MM.1S (cell line): ENCODE measurements around the gene DGKI.

Source experiments
- DNase-seq: peaks from one replicate; pipeline ENCODE4 v3.0.0-alpha.2; 2015
- H2AFZ ChIP-seq: fragments of 300-600 bp; sonication (generic); 2 replicates; pipeline ENCODE4 v1.6.0; 2016; ENCODE audit warnings: antibody characterized with exemption, low read length
- H3F3A ChIP-seq: fragments of 300-600 bp; sonication (generic); 2 replicates; pipeline ENCODE4 v1.6.1; 2016; ENCODE audit warnings: mild to moderate bottlenecking, antibody characterized with exemption, low read length, moderate library complexity, mixed read lengths; ENCODE audit not compliant: insufficient read depth
- H3K27ac ChIP-seq: fragments of 300-600 bp; sonication (generic); 2 replicates; pipeline ENCODE4 v1.5.1; 2016; ENCODE audit warnings: mild to moderate bottlenecking, low read length
- H3K27me3 ChIP-seq: fragments of 300-600 bp; sonication (generic); replicated peaks from 2 replicates; pipeline ENCODE4 v1.6.0; 2016; ENCODE audit warnings: low read length; ENCODE audit not compliant: insufficient read depth
- H3K36me3 ChIP-seq: fragments of 300-600 bp; sonication (generic); replicated peaks from 2 replicates; pipeline ENCODE4 v1.6.1; 2016; ENCODE audit warnings: mild to moderate bottlenecking, low read length, mixed read lengths; ENCODE audit not compliant: insufficient read depth
- H3K4me1 ChIP-seq: fragments of 300-600 bp; sonication (generic); 2 replicates; pipeline ENCODE4 v1.6.1; 2016; ENCODE audit warnings: low read length, mixed read lengths
- H3K4me2 ChIP-seq: fragments of 300-600 bp; sonication (generic); 2 replicates; pipeline ENCODE4 v1.6.0; 2016; ENCODE audit warnings: low read depth, low read length
- H3K4me3 ChIP-seq: fragments of 300-600 bp; sonication (generic); 2 replicates; pipeline ENCODE4 v1.5.1; 2016; ENCODE audit warnings: low read length, mixed read lengths
- H3K79me2 ChIP-seq: fragments of 300-600 bp; sonication (generic); 2 replicates; pipeline ENCODE4 v1.6.1; 2016; ENCODE audit warnings: mixed run types, low read length, mixed read lengths
- H3K9ac ChIP-seq: fragments of 300-600 bp; sonication (generic); 2 replicates; pipeline ENCODE4 v1.6.1; 2016; ENCODE audit warnings: low read length, mixed read lengths
- H3K9me2 ChIP-seq: fragments of 300-600 bp; sonication (generic); replicated peaks from 2 replicates; pipeline ENCODE4 v1.6.1; 2016; ENCODE audit warnings: mild to moderate bottlenecking, low read length, mixed read lengths; ENCODE audit not compliant: insufficient read depth
- H3K9me3 ChIP-seq: fragments of 300-600 bp; sonication (generic); replicated peaks from 2 replicates; pipeline ENCODE4 v1.6.1; 2016; ENCODE audit warnings: mild to moderate bottlenecking, low read length, mixed read lengths; ENCODE audit not compliant: insufficient read depth
- H4K20me1 ChIP-seq: fragments of 300-600 bp; sonication (generic); 2 replicates; pipeline ENCODE4 v1.6.1; 2016; ENCODE audit warnings: mild to moderate bottlenecking, low read length, moderate library complexity, mixed read lengths; ENCODE audit not compliant: insufficient read depth
- CTCF ChIP-seq: fragments of 300-600 bp; sonication (generic); IDR thresholded peaks from 2 replicates; pipeline ENCODE4 v1.5.1; 2016; ENCODE audit warnings: antibody characterized with exemption, low read length, mixed read lengths
- EZH2 ChIP-seq: fragments of 300-600 bp; sonication (generic); optimal IDR thresholded peaks from 2 replicates; pipeline ENCODE3; 2017; ENCODE audit warnings: low read depth, mild to moderate bottlenecking, antibody characterized with exemption, low read length, mixed read lengths
- EZH2phosphoT487 ChIP-seq: fragments of 300-600 bp; sonication (generic); IDR thresholded peaks from 2 replicates; pipeline ENCODE4 v1.6.1; 2018; ENCODE audit warnings: antibody characterized with exemption, low read length

The DGKI gene

DNA sequence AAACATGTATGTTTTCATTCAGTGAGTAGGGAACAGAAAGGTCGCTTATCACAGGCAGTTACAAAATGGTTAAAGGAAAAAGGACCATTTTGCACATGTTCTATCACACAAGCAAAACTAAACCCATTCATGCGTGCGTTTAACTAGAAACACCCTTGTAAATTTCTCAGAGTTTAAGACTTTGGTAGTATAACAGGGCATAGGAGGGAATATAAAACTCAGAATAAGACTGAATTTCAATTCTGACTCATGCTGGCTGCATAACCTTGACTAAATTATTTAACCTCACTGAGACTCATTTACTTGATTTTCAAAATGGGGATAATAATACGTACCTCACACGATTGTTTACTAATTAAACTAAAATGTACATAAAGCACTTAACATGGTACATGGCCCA lies 259.4 kb downstream of the DGKI start:
- no peak overlapping the region for H3K4me3 ChIP-seq
- no peaks in the 10 kb centered on the region for H3F3A ChIP-seq
- H3K9me3 ChIP-seq, result no peaks in the 10 kb centered on the region
- H2AFZ ChIP-seq, result no peak overlapping the region
- no peak for DNase-seq
- no peaks in the 10 kb centered on the region for H3K36me3 ChIP-seq
- H3K27ac ChIP-seq, result no peak overlapping the region
- no peak overlapping the region for H3K4me2 ChIP-seq
- H3K27me3 ChIP-seq, result no peaks in the 10 kb centered on the region
- H3K9ac ChIP-seq, result no peak overlapping the region
- no peaks in the 10 kb centered on the region for H3K79me2 ChIP-seq
- no peaks in the 10 kb centered on the region for H4K20me1 ChIP-seq
- H3K4me1 ChIP-seq, result 0 out of 2 replicates have a peak, but pooled peaks cover 6% of the 10 kb centered on the region
- no peaks in the 10 kb centered on the region for H3K9me2 ChIP-seq
- TF ChIP-seq CTCF (no peak), EZH2phosphoT487 (no peak), EZH2 (no peak)

DNA sequence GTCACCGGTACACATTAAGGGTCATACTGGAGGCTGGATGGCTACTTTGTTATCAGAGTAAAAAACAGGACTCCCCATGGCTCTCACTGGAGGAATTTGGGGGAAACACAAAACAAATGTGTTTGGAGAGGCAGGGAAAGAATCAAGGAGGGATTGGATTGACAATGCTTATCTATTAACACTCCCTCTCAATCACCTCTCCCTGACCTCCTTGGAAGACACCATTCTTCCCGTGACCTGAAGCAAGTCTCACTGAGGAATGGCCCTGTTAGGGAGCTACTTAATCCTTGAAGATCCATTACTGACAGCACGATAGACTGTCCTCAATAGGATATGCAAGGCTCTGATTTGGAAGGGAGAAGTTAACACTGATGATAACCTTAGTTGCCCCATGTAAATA lies 261.2 kb downstream of the DGKI start:
- Histone ChIP-seq H3K4me3 (no peak overlapping the region), H3K79me2 (no peaks in the 10 kb centered on the region), H3F3A (no peaks in the 10 kb centered on the region), H2AFZ (no peak overlapping the region), H3K9me2 (no peaks in the 10 kb centered on the region), H3K27ac (no peak overlapping the region), H3K9me3 (no peaks in the 10 kb centered on the region), H3K27me3 (no peaks in the 10 kb centered on the region), H4K20me1 (no peaks in the 10 kb centered on the region), H3K9ac (no peak overlapping the region), H3K4me1 (no peaks in the 10 kb centered on the region), H3K36me3 (no peaks in the 10 kb centered on the region), H3K4me2 (no peak overlapping the region)
- no peak for TF ChIP-seq CTCF
- no peak for TF ChIP-seq EZH2phosphoT487
- TF ChIP-seq EZH2, result no peak
- no peak for DNase-seq

GRCh38 chr7:137583172-137583571 lies 263.6 kb downstream of the DGKI start:
- DNase-seq, result no peak
- no peaks in the 10 kb centered on the region for H3K27me3 ChIP-seq
- H3K27ac ChIP-seq, result no peak overlapping the region
- no peaks in the 10 kb centered on the region for H3K4me1 ChIP-seq
- no peaks in the 10 kb centered on the region for H4K20me1 ChIP-seq
- H3K9me3 ChIP-seq, result no peaks in the 10 kb centered on the region
- no peak for TF ChIP-seq EZH2phosphoT487
- no peak for TF ChIP-seq CTCF
- TF ChIP-seq EZH2, result no peak
- H3K9ac ChIP-seq, result no peak overlapping the region
- H3F3A ChIP-seq, result no peaks in the 10 kb centered on the region
- no peak overlapping the region for H3K4me3 ChIP-seq
- H3K4me2 ChIP-seq, result no peak overlapping the region
- no peaks in the 10 kb centered on the region for H3K9me2 ChIP-seq
- no peaks in the 10 kb centered on the region for H3K79me2 ChIP-seq
- no peaks in the 10 kb centered on the region for H3K36me3 ChIP-seq
- H2AFZ ChIP-seq, result no peak overlapping the region
